ENCODE measurements around the gene MCM7. TPM values are rescaled to one million over a fixed set of nuclear protein-coding genes. Genes with fewer than 3 reads are reported as not detected.

The MCM7 gene
- total and polyA plus RNA-seq, 2 donors from 2014 or later = 21.0 to 47.2 TPM

DNA sequence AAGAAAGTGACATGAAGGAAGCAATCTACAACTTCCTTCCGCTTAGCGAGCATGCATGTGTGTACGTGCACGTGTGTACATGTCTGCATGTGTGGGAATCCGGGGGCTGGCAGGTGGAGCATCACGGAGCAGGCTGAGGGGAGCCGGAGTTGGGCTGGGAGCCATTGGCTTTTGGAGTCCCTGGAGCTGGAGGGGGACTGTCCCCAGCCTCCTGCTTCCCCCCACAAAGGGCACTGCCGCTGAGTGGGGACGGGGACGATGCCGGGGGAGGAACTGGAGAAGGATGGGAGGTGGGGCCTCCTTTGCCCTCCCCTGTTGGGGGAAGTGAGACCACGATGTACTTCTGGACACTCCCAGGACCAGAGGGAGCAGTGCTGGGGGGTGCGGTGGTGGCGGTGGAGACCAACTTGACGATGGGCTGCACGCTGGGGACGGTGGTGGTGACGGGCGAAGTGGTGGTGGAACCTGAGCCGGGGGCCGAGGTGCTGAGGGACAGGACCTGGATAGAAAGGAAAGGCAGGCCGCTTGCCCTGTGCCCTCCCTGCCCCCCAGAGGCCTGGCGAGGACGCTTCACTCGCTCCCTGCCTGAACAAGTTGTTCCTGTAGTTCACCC, 6.0 kb upstream of the MCM7 start:
- FAIRE-seq (no peak), DNase-seq (peak in 1 of 5 donors; percentile 78)
- Histone ChIP-seq H3K9me3 (ENCODE audit: control insufficient read depth in 2 of 3, insufficient read depth in 1 of 3, low read length in 3 of 3) (no peaks in the 10 kb centered on the region), H3K4me3 (ENCODE audit: low read length in 3 of 3) (no peak overlapping the region), H3K27me3 (ENCODE audit: control insufficient read depth, insufficient read depth, low read length) (no peaks in the 10 kb centered on the region), H3K36me3 (ENCODE audit: control insufficient read depth in 2 of 3, insufficient read depth in 3 of 3, low read length in 3 of 3) (peaks cover 0 to 20% (median 7%) of the 10 kb centered on the region in 3 donors), H3K27ac (ENCODE audit: low read depth in 2 of 2, low read length in 2 of 2) (no peak overlapping the region), H3K4me1 (ENCODE audit: control insufficient read depth in 2 of 3, insufficient read depth in 2 of 3, low read depth in 1 of 3, low read length in 3 of 3) (no peaks in the 10 kb centered on the region), H3K9ac (ENCODE audit: low read length in 3 of 3) (no peak overlapping the region)
- TF ChIP-seq, protein P1, sequence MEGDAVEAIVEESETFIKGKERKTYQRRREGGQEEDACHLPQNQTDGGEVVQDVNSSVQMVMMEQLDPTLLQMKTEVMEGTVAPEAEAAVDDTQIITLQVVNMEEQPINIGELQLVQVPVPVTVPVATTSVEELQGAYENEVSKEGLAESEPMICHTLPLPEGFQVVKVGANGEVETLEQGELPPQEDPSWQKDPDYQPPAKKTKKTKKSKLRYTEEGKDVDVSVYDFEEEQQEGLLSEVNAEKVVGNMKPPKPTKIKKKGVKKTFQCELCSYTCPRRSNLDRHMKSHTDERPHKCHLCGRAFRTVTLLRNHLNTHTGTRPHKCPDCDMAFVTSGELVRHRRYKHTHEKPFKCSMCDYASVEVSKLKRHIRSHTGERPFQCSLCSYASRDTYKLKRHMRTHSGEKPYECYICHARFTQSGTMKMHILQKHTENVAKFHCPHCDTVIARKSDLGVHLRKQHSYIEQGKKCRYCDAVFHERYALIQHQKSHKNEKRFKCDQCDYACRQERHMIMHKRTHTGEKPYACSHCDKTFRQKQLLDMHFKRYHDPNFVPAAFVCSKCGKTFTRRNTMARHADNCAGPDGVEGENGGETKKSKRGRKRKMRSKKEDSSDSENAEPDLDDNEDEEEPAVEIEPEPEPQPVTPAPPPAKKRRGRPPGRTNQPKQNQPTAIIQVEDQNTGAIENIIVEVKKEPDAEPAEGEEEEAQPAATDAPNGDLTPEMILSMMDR (IDR thresholded peaks at IDR 0.05; ENCODE audit: borderline replicate concordance, extremely low read depth, insufficient read depth) = no peak
- intact Hi-C loops (cut with DNase I) = no loop called here

DNA sequence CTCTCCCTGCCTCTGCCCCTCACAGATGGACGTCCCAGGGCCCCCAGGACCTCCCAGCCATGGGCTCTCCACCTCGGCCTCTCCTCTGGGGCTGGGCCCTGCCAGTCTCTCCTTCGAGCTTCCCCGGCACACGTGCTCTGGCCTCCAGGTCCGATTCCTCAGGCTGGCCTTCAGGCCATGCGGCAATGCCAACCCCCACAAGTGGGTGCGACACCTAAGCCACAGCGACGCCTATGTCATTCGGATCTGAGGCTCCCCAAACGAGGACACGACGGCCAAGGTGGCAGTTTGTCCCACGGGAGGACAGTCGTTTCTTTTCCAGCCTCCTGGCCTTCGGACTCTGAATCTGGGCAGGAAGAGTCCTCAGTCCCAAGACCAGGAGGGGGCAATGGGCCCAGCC, 5.4 kb upstream of the MCM7 start:
- no peaks in the 10 kb centered on the region for H3K27me3 ChIP-seq (ENCODE audit: control insufficient read depth, insufficient read depth, low read length)
- no peak overlapping the region for H3K9ac ChIP-seq (ENCODE audit: low read length in 3 of 3)
- no peaks in the 10 kb centered on the region for H3K4me1 ChIP-seq (ENCODE audit: control insufficient read depth in 2 of 3, insufficient read depth in 2 of 3, low read depth in 1 of 3, low read length in 3 of 3)
- TF ChIP-seq, protein P1 (IDR thresholded peaks at IDR 0.05; ENCODE audit: borderline replicate concordance, extremely low read depth, insufficient read depth) = no peak
- no peak overlapping the region for H3K4me3 ChIP-seq (ENCODE audit: low read length in 3 of 3)
- peak in 1 of 5 donors; percentile 65 for DNase-seq
- FAIRE-seq = no peak
- H3K36me3 ChIP-seq (ENCODE audit: control insufficient read depth in 2 of 3, insufficient read depth in 3 of 3, low read length in 3 of 3) = peaks cover 0 to 20% (median 7%) of the 10 kb centered on the region in 3 donors
- H3K27ac ChIP-seq (ENCODE audit: low read depth in 2 of 2, low read length in 2 of 2) = no peak overlapping the region
- no peaks in the 10 kb centered on the region for H3K9me3 ChIP-seq (ENCODE audit: control insufficient read depth in 2 of 3, insufficient read depth in 1 of 3, low read length in 3 of 3)
- intact Hi-C loops (cut with DNase I) = no loop called here

DNA sequence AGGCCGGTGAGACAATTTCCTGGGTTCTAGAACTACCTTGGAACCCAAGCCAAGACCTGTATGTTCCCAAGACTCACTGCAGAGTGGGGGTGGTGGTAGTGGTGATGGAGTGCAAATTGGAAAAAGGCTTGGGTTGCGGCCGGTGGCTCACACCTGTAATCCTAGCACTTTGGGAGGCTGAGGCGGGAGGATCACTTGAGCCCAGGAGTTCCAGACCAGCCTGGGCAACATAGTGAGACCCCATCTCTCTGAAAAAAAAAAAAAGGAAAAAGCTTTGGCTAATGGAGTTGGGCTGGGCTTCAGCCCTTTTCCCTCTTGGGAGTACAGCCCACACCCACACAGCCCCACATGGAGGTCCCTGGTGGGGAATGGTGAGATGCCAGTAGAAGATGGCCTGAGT, 4.3 kb upstream of the MCM7 start:
- DNase-seq (no peak), FAIRE-seq (no peak)
- intact Hi-C loops (cut with DNase I) = no loop called here
- Histone ChIP-seq H3K27me3 (ENCODE audit: control insufficient read depth, insufficient read depth, low read length) (no peaks in the 10 kb centered on the region), H3K4me1 (ENCODE audit: control insufficient read depth in 2 of 3, insufficient read depth in 2 of 3, low read depth in 1 of 3, low read length in 3 of 3) (no peaks in the 10 kb centered on the region), H3K9ac (ENCODE audit: low read length in 3 of 3) (no peak overlapping the region), H3K27ac (ENCODE audit: low read depth in 2 of 2, low read length in 2 of 2) (no peak overlapping the region), H3K36me3 (ENCODE audit: control insufficient read depth in 2 of 3, insufficient read depth in 3 of 3, low read length in 3 of 3) (peaks cover 0 to 20% (median 2%) of the 10 kb centered on the region in 3 donors), H3K9me3 (ENCODE audit: control insufficient read depth in 2 of 3, insufficient read depth in 1 of 3, low read length in 3 of 3) (no peaks in the 10 kb centered on the region), H3K4me3 (ENCODE audit: low read length in 3 of 3) (no peak overlapping the region)
- TF ChIP-seq, protein P1 (IDR thresholded peaks at IDR 0.05; ENCODE audit: borderline replicate concordance, extremely low read depth, insufficient read depth) = no peak

All from kidney (tissue), 14 donors.